WTC11 (cell line): ENCODE data around the gene PROSER2. TPM values are rescaled to one million over a fixed set of nuclear protein-coding genes. Genes with fewer than 3 reads are reported as not detected.

ENCODE experiments used
- ATAC-seq: fragments of 200-7000 bp; cut with Tn5 transposase; 2 replicates; pipeline ENCODE4 v1.10.0; 2021; ENCODE audit warnings: mild to moderate bottlenecking, moderate library complexity
- CTCF ChIA-PET: fragments of 300-600 bp; sonication (Branson Sonifier 250); formaldehyde crosslinking; loops from one replicate; lab custom pipeline; 2021; ENCODE audit warnings: antibody characterized with exemption; lab: Charles Lee
- POLR2A ChIA-PET: fragments of 350-600 bp; sonication (Branson Sonifier 250); formaldehyde crosslinking; loops from one replicate; lab custom pipeline; 2021; ENCODE audit warnings: antibody characterized with exemption; lab: Charles Lee
- DNase-seq: peaks from one replicate; pipeline ENCODE4 v3.0.0; 2021; ENCODE audit warnings: low spot score
- H3K27ac Mint-ChIP-seq: 2 replicates; pipeline ENCODE4 v1.8.0; 2021; ENCODE audit warnings: mixed read lengths
- H3K27me3 Mint-ChIP-seq: 2 replicates; pipeline ENCODE4 v1.8.0; 2021; ENCODE audit warnings: low read depth, mild to moderate bottlenecking, moderate library complexity, mixed read lengths
- H3K36me3 Mint-ChIP-seq: 2 replicates; pipeline ENCODE4 v1.8.0; 2021; ENCODE audit warnings: mixed read lengths
- H3K4me1 Mint-ChIP-seq: 2 replicates; pipeline ENCODE4 v1.8.0; 2022; ENCODE audit warnings: mixed read lengths
- H3K4me3 Mint-ChIP-seq: 2 replicates; pipeline ENCODE4 v1.8.0; 2021; ENCODE audit warnings: mild to moderate bottlenecking, moderate library complexity, mixed read lengths
- H3K9me3 Mint-ChIP-seq: 2 replicates; pipeline ENCODE4 v1.8.0; 2021; ENCODE audit warnings: mixed read lengths
- ATF2 ChIP-seq: sonication (generic); formaldehyde crosslinking; IDR thresholded peaks from 2 replicates; pipeline ENCODE4 v1.8.1; 2022; ENCODE audit warnings: low read depth, missing genetic modification reagents, borderline replicate concordance
- CREM ChIP-seq: sonication (generic); formaldehyde crosslinking; IDR thresholded peaks from 2 replicates; pipeline ENCODE4 v1.8.1; 2022; ENCODE audit warnings: mild to moderate bottlenecking, missing genetic modification reagents, moderate library complexity
- E2F1 ChIP-seq: sonication (generic); formaldehyde crosslinking; IDR thresholded peaks from 2 replicates; pipeline ENCODE4 v1.8.0; 2022; ENCODE audit warnings: mild to moderate bottlenecking, missing genetic modification reagents
- E2F5 ChIP-seq: sonication (generic); formaldehyde crosslinking; IDR thresholded peaks from 2 replicates; pipeline ENCODE4 v1.8.1; 2022; ENCODE audit warnings: mild to moderate bottlenecking, moderate library complexity, missing genetic modification reagents
- ELF4 ChIP-seq: sonication (generic); formaldehyde crosslinking; IDR thresholded peaks from 2 replicates; pipeline ENCODE4 v1.8.1; 2022; ENCODE audit warnings: low read depth, mild to moderate bottlenecking, moderate library complexity, missing genetic modification reagents
- ESRRA ChIP-seq: sonication (generic); formaldehyde crosslinking; IDR thresholded peaks from 2 replicates; pipeline ENCODE4 v1.8.1; 2022; ENCODE audit warnings: mild to moderate bottlenecking, missing genetic modification reagents, borderline replicate concordance
- FOXP1 ChIP-seq: sonication (generic); formaldehyde crosslinking; IDR thresholded peaks from 2 replicates; pipeline ENCODE4 v1.8.0; 2022; ENCODE audit warnings: missing genetic modification reagents, mild to moderate bottlenecking, moderate library complexity, borderline replicate concordance
- GRHL2 ChIP-seq: fragments of 250-450 bp; sonication (Bioruptor Pico); IDR thresholded peaks from 2 replicates; pipeline ENCODE4 v1.8.0; 2022; ENCODE audit warnings: mild to moderate bottlenecking, moderate library complexity; ENCODE audit not compliant: insufficient replicate concordance, severe bottlenecking
- HMGA2 ChIP-seq: fragments of 250-450 bp; sonication (Bioruptor Pico); IDR thresholded peaks from 2 replicates; pipeline ENCODE4 v1.4.0; 2021; ENCODE audit warnings: mild to moderate bottlenecking, moderate library complexity
- HMGXB4 ChIP-seq: sonication (generic); formaldehyde crosslinking; IDR thresholded peaks from 2 replicates; pipeline ENCODE4 v1.8.1; 2023; ENCODE audit warnings: mild to moderate bottlenecking, moderate library complexity, missing genetic modification reagents
- IRF1 ChIP-seq: sonication (generic); formaldehyde crosslinking; IDR thresholded peaks from 2 replicates; pipeline ENCODE4 v1.8.0; 2023; ENCODE audit warnings: missing genetic modification reagents
- MLX ChIP-seq: sonication (generic); formaldehyde crosslinking; IDR thresholded peaks from 2 replicates; pipeline ENCODE4 v1.8.1; 2023; ENCODE audit warnings: mild to moderate bottlenecking, missing genetic modification reagents, moderate library complexity
- PREB ChIP-seq: sonication (generic); formaldehyde crosslinking; IDR thresholded peaks from 2 replicates; pipeline ENCODE4 v1.8.1; 2022; ENCODE audit warnings: mild to moderate bottlenecking, missing genetic modification reagents, moderate library complexity, borderline replicate concordance
- RORB ChIP-seq: fragments of 250-450 bp; sonication (Bioruptor Pico); IDR thresholded peaks from 2 replicates; pipeline ENCODE4 v1.9.0; 2021; ENCODE audit warnings: mild to moderate bottlenecking
- SMAD4 ChIP-seq: sonication (generic); formaldehyde crosslinking; IDR thresholded peaks from 2 replicates; pipeline ENCODE4 v1.8.0; 2022; ENCODE audit warnings: mild to moderate bottlenecking, missing genetic modification reagents
- TEAD4 ChIP-seq: sonication (generic); formaldehyde crosslinking; IDR thresholded peaks from 2 replicates; pipeline ENCODE4 v1.8.0; 2022; ENCODE audit warnings: mild to moderate bottlenecking, missing genetic modification reagents
- USF2 ChIP-seq: sonication (generic); formaldehyde crosslinking; IDR thresholded peaks from 2 replicates; pipeline ENCODE4 v1.8.1; 2023; ENCODE audit warnings: mild to moderate bottlenecking, missing genetic modification reagents, moderate library complexity
- ZNF219 ChIP-seq: sonication (generic); formaldehyde crosslinking; IDR thresholded peaks from 2 replicates; pipeline ENCODE4 v1.8.0; 2023; ENCODE audit warnings: missing genetic modification reagents, mild to moderate bottlenecking, borderline replicate concordance
- ZNF281 ChIP-seq: sonication (generic); formaldehyde crosslinking; IDR thresholded peaks from 2 replicates; pipeline ENCODE4 v1.8.0; 2023; ENCODE audit warnings: mild to moderate bottlenecking, missing genetic modification reagents
- ZNF396 ChIP-seq: fragments of 250-450 bp; sonication (Bioruptor Pico); IDR thresholded peaks from 2 replicates; pipeline ENCODE4 v1.8.0; 2021; ENCODE audit warnings: mild to moderate bottlenecking, moderate library complexity, borderline replicate concordance
- ZSCAN18 ChIP-seq: fragments of 250-450 bp; sonication (Bioruptor Pico); IDR thresholded peaks from 2 replicates; pipeline ENCODE4 v2.1.2; 2022; ENCODE audit warnings: mild to moderate bottlenecking, moderate library complexity
- total RNA-seq: library from RNA; stranded (reverse); gene quantifications from 3 replicates; pipeline ENCODE4 v1.2.3, GENCODE V29; 2021

The PROSER2 gene
- total RNA-seq, 1 experiment from 2014 or later: 8.5 TPM

- Mint-ChIP-seq H3K36me3 (no peaks in the 10 kb centered on the region), H3K4me3 (no peak overlapping the region), H3K27ac (no peak overlapping the region), H3K9me3 (peaks cover 6% of the 10 kb centered on the region; the same call in 1 of the 2 replicates), H3K4me1 (peaks cover 28% of the 10 kb centered on the region), H3K27me3 (no peaks in the 10 kb centered on the region)
- CTCF ChIA-PET: interaction anchor here (1.2 to 2.2 kb wide), 2 partner anchors 17 to 187 kb away, joined by 6 to 12 read pairs; no protein-coding TSS in a partner anchor
- POLR2A ChIA-PET: no interaction called here
- ATAC-seq (no peak), DNase-seq (no peak)
- TF ChIP-seq FOXP1 (no peak), HMGA2 (CRISPR knock-in tag) (no peak), ESRRA (no peak), ATF2 (CRISPR knock-in tag) (no peak), IRF1 (no peak), ZSCAN18 (no peak), SMAD4 (CRISPR knock-in tag) (no peak), USF2 (CRISPR knock-in tag) (no peak), E2F1 (no peak), MLX (CRISPR knock-in tag) (no peak)
These were observed 23.4 kb upstream of the PROSER2 start for GRCh38 chr10:11799736-11800080.

GRCh38 chr10:11804336-11804735 is 18.8 kb upstream of the PROSER2 start:
- peaks cover 7% of the 10 kb centered on the region for H3K4me1 Mint-ChIP-seq
- H3K27me3 Mint-ChIP-seq: no peaks in the 10 kb centered on the region
- ATAC-seq (no peak), DNase-seq (no peak)
- POLR2A ChIA-PET: interaction anchor here (1.1 kb wide), 1 partner anchor 10 kb away, joined by 3 read pairs; no protein-coding TSS in a partner anchor
- H3K27ac Mint-ChIP-seq: no peak overlapping the region
- no peaks in the 10 kb centered on the region for H3K36me3 Mint-ChIP-seq
- no peak overlapping the region for H3K4me3 Mint-ChIP-seq
- TF ChIP-seq CREM (CRISPR knock-in tag): no peak
- TF ChIP-seq PREB: no peak
- TF ChIP-seq ZNF281: no peak
- TF ChIP-seq TEAD4 (CRISPR knock-in tag): no peak
- no peak for TF ChIP-seq ZNF219 (CRISPR knock-in tag)
- no peak for TF ChIP-seq MLX (CRISPR knock-in tag)
- no peak for TF ChIP-seq ELF4
- no peak for TF ChIP-seq GRHL2 (CRISPR knock-in tag)
- TF ChIP-seq ZNF396 (CRISPR knock-in tag): no peak
- TF ChIP-seq RORB (CRISPR knock-in tag): no peak
- TF ChIP-seq E2F5 (CRISPR knock-in tag): no peak
- no peak for TF ChIP-seq HMGXB4 (CRISPR knock-in tag)
- CTCF ChIA-PET: no interaction called here
- peaks cover 6% of the 10 kb centered on the region; the same call in 1 of the 2 replicates for H3K9me3 Mint-ChIP-seq
